Measurements from ENCODE around the gene SLC5A2.
"Not testable (repeated sequence)": the region's sequence is repeated elsewhere in the genome, so short reads cannot be mapped to it uniquely, and the experiment has no call there.

The SLC5A2 gene

GRCh38 chr16:31501966-31502348 is 19.0 kb downstream of the SLC5A2 start:
- DNase-seq, result no peak

GRCh38 chr16:31502981-31503380 is 20.1 kb downstream of the SLC5A2 start:
- DNase-seq, result no peak

GRCh38 chr16:31503555-31503954 is 20.6 kb downstream of the SLC5A2 start:
- DNase-seq, result not testable (repeated sequence)

GRCh38 chr16:31504159-31504558 is 21.2 kb downstream of the SLC5A2 start:
- no peak for DNase-seq

- no peak for DNase-seq
These were observed 22.6 kb downstream of the SLC5A2 start for GRCh38 chr16:31505483-31505882.

- DNase-seq, result no peak
These were observed 24.6 kb downstream of the SLC5A2 start for GRCh38 chr16:31507617-31507928.

GRCh38 chr16:31507929-31508705 is 25.2 kb downstream of the SLC5A2 start, which contains the start of gene RUSF1:
TSS of gene RUSF1 (minus strand) at chr16:31508391. CDS start at chr16:31508373, 18 bp downstream.
- peak; percentile 94 for DNase-seq

GRCh38 chr16:31508706-31509195 is 25.8 kb downstream of the SLC5A2 start:
- DNase-seq, result no peak

GRCh38 chr16:31513126-31513525 is 30.2 kb downstream of the SLC5A2 start:
- DNase-seq, result peak; percentile 57

GRCh38 chr16:31513884-31514283 is 31.0 kb downstream of the SLC5A2 start:
- DNase-seq, result no peak

- no peak for DNase-seq
These were observed 35.0 kb downstream of the SLC5A2 start for GRCh38 chr16:31517800-31518402.

- no peak for DNase-seq
These were observed 37.0 kb downstream of the SLC5A2 start for GRCh38 chr16:31519759-31520431.

- no peak for DNase-seq
These were observed 38.4 kb downstream of the SLC5A2 start for GRCh38 chr16:31521368-31521767.

GRCh38 chr16:31522071-31522470 is 39.1 kb downstream of the SLC5A2 start:
- no peak for DNase-seq

- not testable (repeated sequence) for DNase-seq
These were observed 40.8 kb downstream of the SLC5A2 start for GRCh38 chr16:31523768-31524167.

GRCh38 chr16:31525113-31525512 is 42.2 kb downstream of the SLC5A2 start:
- no peak for DNase-seq

GRCh38 chr16:31527734-31528274 is 44.9 kb downstream of the SLC5A2 start, which contains the start of gene AHSP:
TSS of gene AHSP (plus strand) at chr16:31527900. CDS start at chr16:31528140, 240 bp downstream.
- DNase-seq, result no peak

- no peak for DNase-seq
These were observed 45.7 kb downstream of the SLC5A2 start for GRCh38 chr16:31528523-31529107.

GRCh38 chr16:31529108-31529936 is 46.4 kb downstream of the SLC5A2 start:
- DNase-seq, result no peak

- DNase-seq, result no peak
These were observed 47.0 kb downstream of the SLC5A2 start for GRCh38 chr16:31529937-31530312.

- DNase-seq, result no peak
These were observed 47.5 kb downstream of the SLC5A2 start for GRCh38 chr16:31530405-31530804.

- no peak for DNase-seq
These were observed 48.2 kb downstream of the SLC5A2 start for GRCh38 chr16:31531096-31531495.

Data from RPMI8226 (cell line).